Calu3 (cell line): ENCODE measurements around the gene WWOX. TPM values are rescaled to one million over a fixed set of nuclear protein-coding genes. Genes with fewer than 3 reads are reported as not detected.

Source experiments
- BruUV-seq: library from RNA; stranded (reverse); fragments of 400-500 nt; replicated peaks from 2 replicates; lab custom pipeline; 2021; lab: Mats Ljungman, UMichigan
- CTCF ChIA-PET: fragments of 300-600 bp; sonication (Branson Sonifier 250); formaldehyde crosslinking; loops from one replicate; lab custom pipeline; 2022; ENCODE audit warnings: antibody characterized with exemption; lab: Charles Lee
- DNase-seq: peaks from one replicate; pipeline ENCODE4 v3.0.0; 2022
- H3K27ac Mint-ChIP-seq: one replicate; pipeline ENCODE4 v1.8.0; 2022; ENCODE audit warnings: mixed read lengths; ENCODE audit not compliant: unreplicated experiment
- H3K27me3 Mint-ChIP-seq: one replicate; pipeline ENCODE4 v1.8.0; 2022; ENCODE audit warnings: mixed read lengths; ENCODE audit not compliant: unreplicated experiment
- H3K36me3 Mint-ChIP-seq: one replicate; pipeline ENCODE4 v1.8.0; 2022; ENCODE audit warnings: mild to moderate bottlenecking, moderate library complexity, mixed read lengths; ENCODE audit not compliant: insufficient read depth, unreplicated experiment
- H3K4me1 Mint-ChIP-seq: one replicate; pipeline ENCODE4 v1.8.0; 2022; ENCODE audit warnings: mild to moderate bottlenecking, low read depth, mixed read lengths; ENCODE audit not compliant: unreplicated experiment
- H3K4me3 Mint-ChIP-seq: one replicate; pipeline ENCODE4 v1.8.0; 2022; ENCODE audit warnings: mild to moderate bottlenecking, low read depth, moderate library complexity, mixed read lengths; ENCODE audit not compliant: unreplicated experiment
- H3K9me3 Mint-ChIP-seq: one replicate; pipeline ENCODE4 v1.8.0; 2022; ENCODE audit warnings: low read depth, mixed read lengths; ENCODE audit not compliant: unreplicated experiment
- intact Hi-C: fragments of 100-400 bp; cut with micrococcal nuclease; formaldehyde crosslinking; loops from one replicate; pipeline ENCODE4 v1.10.0; 2022; ENCODE audit not compliant: unreplicated experiment
- total RNA-seq: library from RNA; stranded (reverse); gene quantifications from 2 replicates; pipeline ENCODE4 v1.2.3, GENCODE V29; 2022
- TF ChIP-seq, protein P1 (sequence below): fragments of 200-600 bp; IDR thresholded peaks from one replicate; pipeline ENCODE4 v1.8.0; 2022; ENCODE audit warnings: antibody characterized with exemption; ENCODE audit not compliant: unreplicated experiment

Gene WWOX
- total RNA-seq, 1 experiment from 2014 or later = 33.5 TPM

DNA sequence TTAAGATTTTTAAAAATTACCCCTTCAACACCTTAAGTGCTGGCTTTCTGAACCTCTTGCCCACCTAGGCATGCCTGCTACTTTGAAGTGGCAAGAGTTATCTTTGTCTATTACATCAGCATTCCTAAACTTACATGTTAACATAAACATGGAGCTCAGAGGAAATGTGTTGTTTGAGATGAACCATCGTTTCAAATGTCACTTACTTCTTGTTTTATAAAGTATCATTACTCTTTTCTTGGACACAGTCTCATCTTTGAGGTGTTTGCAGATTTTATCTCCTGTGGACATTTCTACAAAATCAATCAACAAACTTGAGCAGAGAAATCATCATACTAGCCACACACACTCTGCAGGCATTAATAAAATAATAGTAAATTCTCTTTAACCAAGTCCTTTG, 184.9 kb downstream of the WWOX start:
- Mint-ChIP-seq H3K4me3 (no peak overlapping the region), H3K9me3 (no peaks in the 10 kb centered on the region), H3K36me3 (no peaks in the 10 kb centered on the region), H3K27ac (no peak overlapping the region), H3K27me3 (no peaks in the 10 kb centered on the region), H3K4me1 (no peaks in the 10 kb centered on the region)
- intact Hi-C loops = no loop called here
- DNase-seq = no peak
- CTCF ChIA-PET = no interaction called here
- no TSS peak for BruUV-seq
- TF ChIP-seq, protein P1, sequence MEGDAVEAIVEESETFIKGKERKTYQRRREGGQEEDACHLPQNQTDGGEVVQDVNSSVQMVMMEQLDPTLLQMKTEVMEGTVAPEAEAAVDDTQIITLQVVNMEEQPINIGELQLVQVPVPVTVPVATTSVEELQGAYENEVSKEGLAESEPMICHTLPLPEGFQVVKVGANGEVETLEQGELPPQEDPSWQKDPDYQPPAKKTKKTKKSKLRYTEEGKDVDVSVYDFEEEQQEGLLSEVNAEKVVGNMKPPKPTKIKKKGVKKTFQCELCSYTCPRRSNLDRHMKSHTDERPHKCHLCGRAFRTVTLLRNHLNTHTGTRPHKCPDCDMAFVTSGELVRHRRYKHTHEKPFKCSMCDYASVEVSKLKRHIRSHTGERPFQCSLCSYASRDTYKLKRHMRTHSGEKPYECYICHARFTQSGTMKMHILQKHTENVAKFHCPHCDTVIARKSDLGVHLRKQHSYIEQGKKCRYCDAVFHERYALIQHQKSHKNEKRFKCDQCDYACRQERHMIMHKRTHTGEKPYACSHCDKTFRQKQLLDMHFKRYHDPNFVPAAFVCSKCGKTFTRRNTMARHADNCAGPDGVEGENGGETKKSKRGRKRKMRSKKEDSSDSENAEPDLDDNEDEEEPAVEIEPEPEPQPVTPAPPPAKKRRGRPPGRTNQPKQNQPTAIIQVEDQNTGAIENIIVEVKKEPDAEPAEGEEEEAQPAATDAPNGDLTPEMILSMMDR = no peak

DNA sequence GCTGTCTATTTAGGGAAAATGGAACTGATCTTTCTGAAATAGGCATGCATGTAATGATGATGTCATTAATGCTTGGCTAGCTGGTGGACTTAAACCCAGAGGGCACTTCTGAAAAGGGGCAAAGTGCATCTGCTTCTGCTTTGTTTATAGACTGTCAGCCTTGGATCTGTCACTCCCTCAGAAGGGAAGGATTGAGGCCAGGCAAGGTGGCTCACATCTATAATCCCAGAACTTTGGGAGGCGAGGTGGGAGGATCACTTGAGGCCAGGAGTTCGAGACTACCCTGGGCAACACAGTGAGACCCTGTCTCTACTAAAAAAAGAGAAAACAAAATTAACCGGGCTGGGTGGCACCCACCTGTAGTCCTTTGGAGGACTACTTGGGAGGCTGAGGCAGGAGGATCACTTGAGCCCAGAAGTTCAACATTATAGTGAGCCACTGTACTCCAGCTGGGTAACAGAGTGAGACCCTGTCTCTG, 185.5 kb downstream of the WWOX start:
- Mint-ChIP-seq H3K27ac (no peak overlapping the region), H3K36me3 (no peaks in the 10 kb centered on the region), H3K4me1 (no peaks in the 10 kb centered on the region), H3K27me3 (no peaks in the 10 kb centered on the region), H3K9me3 (no peaks in the 10 kb centered on the region), H3K4me3 (no peak overlapping the region)
- intact Hi-C loops = no loop called here
- CTCF ChIA-PET = no interaction called here
- no peak for DNase-seq
- BruUV-seq = no TSS peak
- TF ChIP-seq, protein P1 = no peak

DNA sequence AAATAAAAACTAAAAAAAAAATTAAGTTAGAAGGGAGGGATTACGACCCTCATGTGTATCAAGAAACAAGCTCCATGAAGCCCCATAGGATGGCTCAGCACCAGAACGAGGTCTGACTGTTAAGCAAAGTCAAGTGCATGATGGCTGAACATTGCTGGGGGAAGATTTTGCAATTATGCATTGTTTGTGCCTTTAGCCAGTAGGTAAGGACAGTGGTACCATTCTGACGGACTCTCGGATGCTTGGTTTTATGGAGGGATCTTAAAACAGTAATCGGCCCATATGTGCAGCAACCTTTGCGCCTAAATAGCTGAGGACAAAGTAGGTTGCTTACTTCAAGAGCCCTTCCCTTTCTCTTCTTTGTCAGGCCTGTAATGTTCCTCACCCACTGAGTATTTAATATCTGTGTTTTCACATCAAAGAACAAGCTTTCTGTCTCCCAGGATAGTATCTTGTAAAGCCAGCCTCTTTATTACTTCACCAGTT, 186.0 kb downstream of the WWOX start:
- Mint-ChIP-seq H3K27ac (no peak overlapping the region), H3K4me1 (no peaks in the 10 kb centered on the region), H3K27me3 (no peaks in the 10 kb centered on the region), H3K4me3 (no peak overlapping the region), H3K9me3 (no peaks in the 10 kb centered on the region), H3K36me3 (no peaks in the 10 kb centered on the region)
- DNase-seq = no peak
- TF ChIP-seq, protein P1 = no peak
- BruUV-seq = no TSS peak
- CTCF ChIA-PET = no interaction called here
- intact Hi-C loops = no loop called here

DNA sequence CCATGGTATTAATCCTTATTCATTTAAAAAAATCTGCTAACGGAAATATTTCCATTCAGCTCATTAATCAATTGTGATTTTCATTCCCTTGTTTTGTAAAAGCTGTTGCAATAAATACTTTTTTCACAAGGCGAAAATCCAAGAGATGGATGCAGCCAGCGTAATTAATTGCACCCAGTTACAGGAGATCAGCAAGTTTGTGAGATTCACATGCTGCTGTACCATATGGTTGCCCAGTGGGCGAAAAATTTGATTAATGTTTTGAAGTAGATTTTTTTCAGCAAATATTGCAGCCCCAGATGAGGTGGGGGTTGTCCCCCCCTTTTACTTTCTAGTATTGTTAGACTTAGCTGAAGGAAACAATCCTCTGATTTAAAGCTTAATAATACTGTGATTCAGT, 186.6 kb downstream of the WWOX start:
- CTCF ChIA-PET = no interaction called here
- TF ChIP-seq, protein P1 = no peak
- Mint-ChIP-seq H3K4me3 (no peak overlapping the region), H3K36me3 (no peaks in the 10 kb centered on the region), H3K27me3 (no peaks in the 10 kb centered on the region), H3K4me1 (no peaks in the 10 kb centered on the region), H3K9me3 (no peaks in the 10 kb centered on the region), H3K27ac (no peak overlapping the region)
- intact Hi-C loops = no loop called here
- DNase-seq = no peak
- no TSS peak for BruUV-seq
